Right lung (tissue), 5 donors: Measurements from ENCODE around the gene MAPK8IP2. TPM values are rescaled to one million over a fixed set of nuclear protein-coding genes. Genes with fewer than 3 reads are reported as not detected.
A peak's percentile ranks its signal among the peaks of the same experiment; 100 is the strongest.

Experiments
- DNase-seq, 2 donors: peaks; one replicate each; pipeline ENCODE4 v3.0.0-alpha.2; 2013
- polyA plus RNA-seq, 5 donors: library from polyadenylated mRNA; unstranded; fragments of 120-200 nt; gene quantifications; one replicate each; pipeline versions ENCODE4 v1.2.1 to v1.2.3, GENCODE V29; 2013; ENCODE audit warnings: inconsistent platforms in 1 of 5, low replicate concordance in 1 of 5; ENCODE audit not compliant: insufficient read length in 5 of 5, insufficient read depth in 1 of 5

MAPK8IP2 gene
- polyA plus RNA-seq, 5 donors: 0.56 to 1.1 (median 0.85) TPM

DNA sequence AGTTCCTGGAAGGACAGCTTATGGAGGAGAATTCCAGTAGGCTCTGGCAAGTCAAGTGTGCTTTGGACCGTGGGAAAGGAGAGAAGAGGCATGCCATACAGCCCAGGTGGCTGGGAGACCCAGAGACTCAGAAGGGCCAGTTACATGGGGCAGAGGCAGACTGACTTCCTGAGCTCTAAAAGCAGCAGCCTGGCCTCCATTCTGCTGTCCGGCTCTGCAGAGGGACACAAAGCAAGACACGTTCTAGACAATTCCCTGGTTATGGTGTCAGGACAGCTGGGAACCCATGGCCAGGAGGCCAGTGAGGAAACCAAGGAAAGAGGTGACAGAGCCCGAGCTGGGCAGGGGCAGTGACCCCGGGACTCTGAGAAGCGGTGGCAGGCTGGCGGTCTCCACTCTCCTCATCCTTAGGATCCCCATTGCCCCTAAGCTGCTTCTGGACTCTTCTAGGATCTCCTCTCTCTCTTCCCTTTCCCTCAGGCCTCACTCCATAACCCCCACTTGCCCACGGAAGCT is 25.1 kb upstream of the MAPK8IP2 start:
- DNase-seq: no peak

DNA sequence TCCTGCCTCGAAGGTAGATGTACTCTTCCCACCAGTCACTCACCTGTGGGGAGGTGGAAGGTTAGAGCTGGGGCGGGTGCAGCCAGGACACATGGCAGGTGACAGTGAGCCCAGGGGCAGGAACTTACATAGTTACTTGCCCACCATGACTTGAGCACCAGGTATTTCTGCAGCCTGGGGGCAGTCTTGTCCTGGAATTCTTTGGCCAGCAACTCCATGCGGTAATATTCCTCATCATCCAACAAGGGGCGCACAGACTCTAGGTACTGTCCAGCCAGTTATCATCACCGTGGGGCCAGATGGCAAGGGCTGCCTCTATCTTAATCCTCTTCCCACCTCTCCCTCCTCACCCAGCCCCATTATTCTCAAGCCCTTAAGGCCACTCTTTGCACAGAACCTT is 24.5 kb upstream of the MAPK8IP2 start:
- DNase-seq: no peak

DNA sequence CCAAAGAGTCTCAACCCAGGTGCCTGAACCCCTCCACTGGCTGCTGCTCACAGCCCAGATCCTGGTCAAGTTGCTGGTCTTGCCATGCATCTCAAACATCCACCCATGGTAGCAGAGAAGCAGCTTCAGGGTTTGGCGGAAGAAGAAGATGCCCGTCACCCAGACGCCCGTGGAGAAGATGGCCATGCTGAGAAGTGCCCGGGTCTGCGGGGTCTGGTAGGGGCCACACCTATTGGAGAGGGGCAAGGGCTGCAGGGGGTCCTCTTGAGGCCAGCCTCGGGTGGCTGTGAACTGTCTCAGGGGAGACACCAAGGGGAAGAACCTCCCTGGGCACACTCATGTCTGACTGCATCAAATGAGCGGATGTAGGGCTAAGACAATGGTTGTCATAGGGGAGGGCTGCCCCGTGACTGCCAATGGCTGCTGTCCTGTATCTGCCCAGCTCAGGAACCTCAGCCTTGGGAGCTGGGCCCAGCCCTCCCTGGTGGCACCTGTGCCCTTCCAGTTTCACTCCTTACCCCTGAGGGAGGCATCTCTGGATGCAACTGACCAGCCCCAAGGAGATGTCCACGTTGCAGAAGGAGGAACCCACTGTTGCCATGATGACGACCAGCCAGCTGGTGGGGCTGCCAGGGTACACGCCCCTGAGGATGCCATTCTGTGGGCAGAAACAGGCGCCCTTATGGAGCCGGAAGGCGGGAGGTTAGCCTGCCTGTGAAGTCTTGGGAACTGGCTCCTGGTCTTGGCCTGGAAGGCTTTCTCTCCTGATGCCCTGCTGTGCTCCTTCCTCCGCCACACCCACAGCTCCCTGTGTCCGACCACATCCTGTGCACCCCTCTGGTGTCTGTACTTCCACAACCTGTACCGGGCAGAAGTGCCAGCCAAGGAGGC is 23.5 kb upstream of the MAPK8IP2 start:
- DNase-seq: no peak

GRCh38 chr22:50577697-50577986 is 23.0 kb upstream of the MAPK8IP2 start:
- no peak for DNase-seq

- DNase-seq: no peak
These were observed 22.4 kb upstream of the MAPK8IP2 start, which contains the start of gene CPT1B for GRCh38 chr22:50577987-50578775. CPT1B (minus strand) TSS chr22:50578427; CDS start chr22:50577915, 512 bp downstream.

DNA sequence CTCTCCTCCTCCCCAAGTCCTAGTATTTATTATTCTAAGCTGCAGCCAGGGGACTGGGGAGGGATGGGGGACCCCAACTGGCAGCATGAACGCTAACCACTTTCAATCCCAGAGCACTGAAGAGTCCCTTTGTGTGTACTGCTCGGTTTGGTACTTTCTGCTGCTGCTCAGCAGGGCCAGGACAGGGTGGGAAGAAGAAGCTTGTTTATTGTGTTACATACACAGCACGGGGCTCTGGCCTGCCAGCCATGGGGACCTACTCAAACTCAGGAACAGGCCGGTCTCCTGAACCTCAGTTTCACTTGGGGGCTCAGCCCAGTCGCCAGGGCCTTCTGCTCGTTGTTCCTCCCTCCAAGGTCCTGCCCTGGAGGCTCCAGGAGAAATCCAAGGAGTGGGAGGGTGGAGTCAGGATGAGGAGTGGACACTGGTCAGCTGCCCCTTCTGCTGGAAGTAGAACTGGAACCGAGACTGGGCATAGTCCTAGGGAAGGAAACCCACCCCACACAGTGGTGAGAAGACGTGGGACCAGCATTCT is 21.8 kb upstream of the MAPK8IP2 start:
- no peak for DNase-seq

DNA sequence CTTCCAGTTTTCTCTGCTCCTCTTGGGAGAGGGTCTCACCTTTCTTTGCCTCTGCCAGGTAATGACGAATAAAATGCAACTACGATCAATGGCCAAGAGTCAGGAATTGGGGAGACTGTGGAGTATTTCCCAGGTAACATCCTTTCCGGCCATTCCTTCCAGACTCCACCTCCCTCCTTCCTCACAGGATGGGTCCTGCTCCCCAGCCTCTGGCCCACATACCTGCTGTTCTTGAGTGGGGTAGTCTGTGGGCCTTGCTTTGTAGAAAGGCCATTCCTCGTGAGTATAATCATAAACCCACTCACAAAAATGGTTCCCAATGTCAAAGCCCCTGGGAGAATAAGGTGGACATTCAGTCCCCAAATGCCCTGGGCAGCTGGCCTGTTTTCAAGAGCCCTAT is 20.8 kb upstream of the MAPK8IP2 start:
- DNase-seq: no peak

GRCh38 chr22:50581031-50581949 is 19.3 kb upstream of the MAPK8IP2 start:
- no peak for DNase-seq

DNA sequence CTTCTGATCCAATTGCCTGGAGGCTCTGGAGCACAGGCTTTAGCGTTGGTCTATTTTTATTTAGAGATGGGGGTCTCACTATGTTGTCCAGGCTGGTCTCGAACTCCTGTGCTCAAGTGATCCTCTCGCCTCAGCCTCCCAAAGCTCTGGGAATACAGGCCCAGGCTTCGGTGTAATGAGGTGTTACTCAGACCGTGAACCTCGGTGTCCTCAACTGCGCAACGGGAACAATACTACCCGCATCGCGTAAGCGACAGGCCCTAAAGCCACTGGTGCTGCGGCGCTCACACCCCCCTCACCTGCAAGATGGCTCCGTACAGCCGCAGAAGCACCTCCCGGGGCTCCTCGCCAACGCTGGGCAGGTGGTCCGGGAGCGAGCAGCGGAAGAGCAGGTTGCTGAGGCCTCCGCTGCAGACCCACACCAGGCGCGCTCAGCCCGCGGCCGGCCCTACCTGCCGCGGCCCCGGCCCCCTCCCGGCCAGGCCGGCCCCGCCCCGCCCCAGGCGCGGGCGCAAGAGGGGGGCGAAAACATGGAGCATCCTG is 18.6 kb upstream of the MAPK8IP2 start:
- DNase-seq: no peak

GRCh38 chr22:50582493-50583293 is 17.9 kb upstream of the MAPK8IP2 start, which contains the start of gene CHKB:
CHKB (minus strand) TSS chr22:50582849; CDS start chr22:50582781, 68 bp downstream.
- DNase-seq: peak; percentile 98 to 99

DNA sequence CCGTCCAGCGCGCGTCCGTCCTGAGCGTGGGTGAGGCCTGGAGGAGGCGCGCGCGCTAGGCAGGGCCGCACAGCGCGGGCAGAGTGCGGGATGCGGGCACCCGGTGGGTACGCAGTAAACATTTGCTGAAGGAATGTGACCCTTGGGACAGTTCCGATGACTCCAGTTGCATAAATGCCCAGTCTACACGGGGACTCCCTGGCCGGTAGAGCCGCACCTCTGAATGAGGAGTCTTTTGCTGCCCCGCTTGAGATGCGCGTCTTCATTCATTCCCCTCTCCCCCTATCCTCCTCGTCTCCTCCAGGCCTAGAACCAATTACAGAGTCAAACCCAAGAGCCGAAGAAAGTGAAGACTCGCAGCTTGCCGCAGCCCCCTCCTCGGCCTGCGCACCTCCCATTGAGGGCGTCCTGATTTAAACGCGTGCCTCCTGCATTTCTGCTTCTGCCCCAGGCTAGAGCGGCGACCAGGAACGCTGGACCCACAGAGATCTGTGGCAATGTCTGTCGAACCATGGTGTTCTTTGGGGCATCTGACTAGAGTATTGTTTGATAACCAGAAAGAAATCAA is 17.2 kb upstream of the MAPK8IP2 start:
- no peak for DNase-seq

DNA sequence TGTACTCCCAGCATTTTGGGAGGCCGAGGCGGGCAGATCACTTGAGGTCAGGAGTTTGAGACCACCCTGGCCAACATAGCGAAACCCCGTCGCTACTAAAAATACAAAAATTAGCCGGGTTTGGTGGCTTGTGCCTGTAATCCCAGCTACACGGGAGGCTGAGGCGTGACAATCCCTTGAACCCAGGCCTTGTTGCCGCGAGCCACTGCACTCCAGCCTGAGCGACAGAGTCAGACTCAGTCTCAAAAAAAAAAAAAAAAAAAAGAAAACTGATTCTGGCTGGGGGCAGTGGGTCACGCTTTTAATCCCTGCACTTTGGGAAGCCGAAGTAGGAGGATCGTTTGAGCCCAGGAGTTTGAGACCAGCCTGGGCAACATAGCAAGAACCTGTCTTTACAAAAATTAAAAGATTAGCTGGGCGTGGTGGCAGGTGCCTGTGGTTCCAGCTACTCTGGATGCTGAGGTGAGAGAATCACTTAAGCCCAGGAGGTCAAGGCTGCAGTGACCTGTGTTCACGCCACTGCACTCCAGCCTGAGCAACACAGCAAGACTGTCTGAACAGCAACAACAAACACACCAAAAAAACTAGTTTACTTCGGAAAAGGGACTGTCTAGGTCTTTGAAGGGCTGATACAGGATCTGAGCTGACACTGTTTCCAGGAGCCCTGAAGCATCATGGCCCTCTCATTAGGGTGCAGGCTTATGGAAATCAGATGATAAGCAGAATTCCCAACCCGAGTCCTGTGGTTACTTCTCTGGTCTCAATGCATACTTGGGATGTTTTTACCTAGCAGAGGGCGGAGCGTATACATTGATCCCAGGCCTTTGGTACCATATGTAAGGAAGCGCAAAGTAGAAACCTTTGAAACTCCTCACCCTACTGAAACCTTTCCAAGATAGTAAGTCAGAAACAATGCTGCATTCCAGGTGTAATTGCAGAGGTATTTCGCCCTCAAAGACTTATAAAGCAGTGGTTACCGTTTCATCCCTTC is 16.2 kb upstream of the MAPK8IP2 start:
- no peak for DNase-seq

GRCh38 chr22:50585238-50585637 is 15.4 kb upstream of the MAPK8IP2 start:
- DNase-seq: no peak

GRCh38 chr22:50585781-50586180 is 14.8 kb upstream of the MAPK8IP2 start:
- DNase-seq: no peak

DNA sequence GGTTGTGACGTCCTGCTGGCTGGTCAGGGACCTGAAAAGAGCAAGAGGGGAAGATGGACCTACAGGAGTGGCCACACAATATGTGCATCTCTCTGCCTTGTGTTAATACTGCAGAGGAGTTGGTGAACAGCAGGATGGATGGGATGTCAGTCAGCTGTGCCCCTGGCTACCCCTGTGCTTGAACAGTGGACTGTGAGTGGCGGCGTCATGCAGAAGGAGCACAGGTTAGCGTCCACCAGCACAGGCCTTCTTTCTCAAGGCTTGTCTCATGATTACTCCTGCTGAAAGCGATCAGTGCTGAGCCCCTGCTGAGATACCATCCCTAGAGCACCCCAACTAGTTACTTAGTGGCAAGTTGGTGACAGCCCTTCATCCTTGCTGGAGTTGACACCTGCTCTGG is 14.2 kb upstream of the MAPK8IP2 start:
- no peak for DNase-seq

DNA sequence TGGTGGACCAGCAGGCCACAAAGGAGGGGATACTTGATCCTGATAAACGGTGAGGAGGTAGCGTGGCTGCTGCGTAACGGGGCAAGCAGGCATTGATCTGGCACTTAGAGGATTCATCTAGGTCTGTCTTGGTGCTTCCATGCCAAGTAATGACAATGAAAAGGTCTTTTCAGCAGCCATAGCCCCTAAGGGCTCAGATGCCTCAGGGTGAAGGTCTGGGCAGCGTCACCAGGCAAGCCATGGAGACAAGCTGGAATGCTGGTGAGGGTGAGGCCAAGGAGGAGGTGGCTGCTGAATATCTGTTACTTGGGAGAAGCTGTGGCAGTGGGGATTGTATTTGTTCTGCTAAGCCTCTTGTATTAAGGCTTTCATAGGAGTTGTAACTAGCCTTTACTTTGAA is 13.2 kb upstream of the MAPK8IP2 start:
- DNase-seq: no peak

DNA sequence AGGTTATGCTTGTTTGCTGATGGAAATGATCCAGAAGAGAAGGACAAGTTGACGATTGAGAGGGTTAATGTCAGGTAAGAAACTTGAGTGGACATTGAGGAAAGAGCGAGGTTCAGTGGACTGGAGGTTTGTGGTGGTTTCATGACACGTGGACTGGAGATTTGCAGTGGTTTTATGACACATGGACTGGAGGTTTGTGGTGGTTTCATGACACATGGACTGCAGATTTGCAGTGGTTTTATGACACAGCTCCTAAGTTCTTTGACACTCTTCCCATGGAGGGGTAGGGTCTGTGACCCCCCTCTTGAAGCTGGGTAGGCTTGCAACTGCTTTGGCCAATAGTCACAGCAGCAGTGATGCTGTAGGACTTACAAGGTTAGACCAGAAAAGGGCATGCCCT is 5.4 kb upstream of the MAPK8IP2 start:
- DNase-seq: no peak

- no peak for DNase-seq
These were observed 3.5 kb upstream of the MAPK8IP2 start for GRCh38 chr22:50597097-50597496.
